ENCODE results near the gene SAP130.

- no peak for TF ChIP-seq ZBTB33 (IDR thresholded peaks at IDR 0.05)
- TF ChIP-seq JUND (IDR thresholded peaks at IDR 0.05): no peak
- TF ChIP-seq GABPA (IDR thresholded peaks at IDR 0.05 in 1 of 2, conservative IDR thresholded peaks at IDR 0.05 in 1 of 2): no peak
- TF ChIP-seq FOXA1 (IDR thresholded peaks at IDR 0.05): no peak
- TF ChIP-seq REST (IDR thresholded peaks at IDR 0.05): no peak
- no peak for TF ChIP-seq SP1 (IDR thresholded peaks at IDR 0.05)
- TF ChIP-seq, protein P1, sequence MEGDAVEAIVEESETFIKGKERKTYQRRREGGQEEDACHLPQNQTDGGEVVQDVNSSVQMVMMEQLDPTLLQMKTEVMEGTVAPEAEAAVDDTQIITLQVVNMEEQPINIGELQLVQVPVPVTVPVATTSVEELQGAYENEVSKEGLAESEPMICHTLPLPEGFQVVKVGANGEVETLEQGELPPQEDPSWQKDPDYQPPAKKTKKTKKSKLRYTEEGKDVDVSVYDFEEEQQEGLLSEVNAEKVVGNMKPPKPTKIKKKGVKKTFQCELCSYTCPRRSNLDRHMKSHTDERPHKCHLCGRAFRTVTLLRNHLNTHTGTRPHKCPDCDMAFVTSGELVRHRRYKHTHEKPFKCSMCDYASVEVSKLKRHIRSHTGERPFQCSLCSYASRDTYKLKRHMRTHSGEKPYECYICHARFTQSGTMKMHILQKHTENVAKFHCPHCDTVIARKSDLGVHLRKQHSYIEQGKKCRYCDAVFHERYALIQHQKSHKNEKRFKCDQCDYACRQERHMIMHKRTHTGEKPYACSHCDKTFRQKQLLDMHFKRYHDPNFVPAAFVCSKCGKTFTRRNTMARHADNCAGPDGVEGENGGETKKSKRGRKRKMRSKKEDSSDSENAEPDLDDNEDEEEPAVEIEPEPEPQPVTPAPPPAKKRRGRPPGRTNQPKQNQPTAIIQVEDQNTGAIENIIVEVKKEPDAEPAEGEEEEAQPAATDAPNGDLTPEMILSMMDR (IDR thresholded peaks at IDR 0.05; ENCODE audit: low read depth, low read length, missing input control): no peak
- TF ChIP-seq RAD21 (IDR thresholded peaks at IDR 0.05): no peak
- TF ChIP-seq EGR1 (IDR thresholded peaks at IDR 0.05; ENCODE audit: low read depth in 2 of 2): no peak
- no peak for TF ChIP-seq FOXA2 (IDR thresholded peaks at IDR 0.05)
- TF ChIP-seq, protein P2, sequence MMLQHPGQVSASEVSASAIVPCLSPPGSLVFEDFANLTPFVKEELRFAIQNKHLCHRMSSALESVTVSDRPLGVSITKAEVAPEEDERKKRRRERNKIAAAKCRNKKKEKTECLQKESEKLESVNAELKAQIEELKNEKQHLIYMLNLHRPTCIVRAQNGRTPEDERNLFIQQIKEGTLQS (IDR thresholded peaks at IDR 0.05): no peak
- TF ChIP-seq RXRA (IDR thresholded peaks at IDR 0.05): no peak
- no peak for TF ChIP-seq YY1 (IDR thresholded peaks at IDR 0.05)
These were observed 117.4 kb downstream of the SAP130 start for GRCh38 chr2:127910415-127910814.
